K562 (cell line): ENCODE data around the gene ATPAF2. TPM values are rescaled to one million over a fixed set of nuclear protein-coding genes. Genes with fewer than 3 reads are reported as not detected.

Experiments
- AFF1 ChIP-seq, 2 experiments: fragments of 450-650 bp; IDR thresholded peaks; 2 replicates each; pipeline ENCODE4 v1.6.1; 2018; ENCODE audit warnings: mild to moderate bottlenecking in 2 of 2, low read depth in 1 of 2; ENCODE audit not compliant: partially characterized antibody in 2 of 2
- BDP1 ChIP-seq: IDR thresholded peaks from 3 replicates; pipeline ENCODE4 v1.6.1; 2011; ENCODE audit not compliant: insufficient read length, insufficient read depth
- BRD9 ChIP-seq: fragments of 450-650 bp; IDR thresholded peaks from 2 replicates; pipeline ENCODE4 v1.6.1; 2018; ENCODE audit warnings: low read depth; ENCODE audit not compliant: partially characterized antibody
- DEAF1 ChIP-seq: fragments of 450-650 bp; formaldehyde crosslinking; IDR thresholded peaks from 2 replicates; pipeline ENCODE4 v1.4.0; 2020; ENCODE audit warnings: mild to moderate bottlenecking, moderate library complexity
- HLTF ChIP-seq: fragments of 450-650 bp; IDR thresholded peaks from 2 replicates; pipeline ENCODE4 v1.6.1; 2016
- RBM39 ChIP-seq: fragments of 200-400 bp; formaldehyde crosslinking; optimal IDR thresholded peaks from 2 replicates; pipeline ENCODE3; 2018; ENCODE audit warnings: low read depth, low read length
- SMAD1 ChIP-seq: fragments of 150-350 bp; IDR thresholded peaks from 2 replicates; pipeline ENCODE4 v1.6.1; 2014; ENCODE audit warnings: low read length, low read depth; ENCODE audit not compliant: partially characterized antibody
- SMC3 ChIP-seq: conservative IDR thresholded peaks from 2 replicates; pipeline ENCODE4 v1.6.1; 2011; ENCODE audit warnings: low read depth, low read length, improper control_type of control experiment; ENCODE audit not compliant: insufficient read depth
- TBP ChIP-seq: optimal IDR thresholded peaks from 2 replicates; pipeline ENCODE3; 2011; ENCODE audit warnings: low read depth, low read length, improper control_type of control experiment
- TCF3 ChIP-seq: sonication (generic); formaldehyde crosslinking; IDR thresholded peaks from 2 replicates; pipeline ENCODE4 v1.4.0; 2020; ENCODE audit warnings: mild to moderate bottlenecking, missing genetic modification reagents
- TEAD4 ChIP-seq, 2 experiments: sonication (generic) in 1 of 2; formaldehyde crosslinking in 1 of 2; IDR thresholded peaks; 2 replicates each; pipeline versions ENCODE4 v1.6.1 to v1.8.0; 2012 to 2022; ENCODE audit warnings: borderline replicate concordance in 1 of 2, inconsistent platforms in 1 of 2, low read length in 1 of 2, mild to moderate bottlenecking in 1 of 2, missing genetic modification reagents in 1 of 2
- ZBTB11 ChIP-seq, 3 experiments: fragments of 200-800 bp in 1 of 3; fragments of 250-450 bp in 1 of 3; fragments of 450-650 bp in 1 of 3; sonication (Bioruptor Pico) in 1 of 3; sonication (Bioruptor generic) in 1 of 3; formaldehyde crosslinking in 1 of 3; IDR thresholded peaks; 2 replicates each; pipeline versions ENCODE4 v1.6.1 to v1.8.0; 2016 to 2022; ENCODE audit warnings: mild to moderate bottlenecking in 2 of 3, missing genetic modification characterization in 2 of 3, missing compliant biosample characterization in 1 of 3, moderate library complexity in 1 of 3
- ZNF217 ChIP-seq: sonication (generic); formaldehyde crosslinking; IDR thresholded peaks from 2 replicates; pipeline ENCODE4 v1.8.0; 2022; ENCODE audit warnings: mild to moderate bottlenecking, missing genetic modification reagents
- polyA plus RNA-seq, 8 experiments: library from polyadenylated mRNA; depleted of rRNA in 4 of 8; stranded (reverse) in 5 of 8; unstranded in 3 of 8; fragments of >200 nt; fragmentation: Nextera tagmentation in 2 of 8; fragmentation: Illumina TruSeq in 1 of 8; extraction: Ambion mirVana in 2 of 8; extraction: Trizol in 1 of 8; gene quantifications; 2 replicates each; pipeline versions ENCODE4 v1.2.1 to v1.2.3, GENCODE V29; 2011 to 2014; ENCODE audit warnings: inconsistent platforms in 1 of 8, missing spikeins in 1 of 8
- total RNA-seq, 7 experiments: library from RNA; depleted of rRNA in 6 of 7; stranded (reverse); fragments of >200 nt in 6 of 7; fragmentation: Illumina TruSeq in 2 of 7; extraction: Trizol in 2 of 7; gene quantifications; 2 replicates each; pipeline versions ENCODE4 v1.2.1 to v1.2.3, GENCODE V29; 2011 to 2021; ENCODE audit warnings: low replicate concordance in 1 of 7
- TF ChIP-seq, protein P1 (sequence below), 3 experiments: IDR thresholded peaks in 2 of 3; conservative IDR thresholded peaks in 1 of 3; 2 replicates each; pipeline ENCODE4 v1.5.1; 2011 to 2012; ENCODE audit warnings: low read length in 3 of 3, mild to moderate bottlenecking in 3 of 3, control low read depth in 2 of 3, improper control_type of control experiment in 1 of 3, inconsistent platforms in 1 of 3, low read depth in 1 of 3, mixed read lengths in 1 of 3, moderate library complexity in 1 of 3; ENCODE audit not compliant: insufficient read depth in 2 of 3
- TF ChIP-seq, protein P2 (sequence below): fragments of 250-450 bp; sonication (Bioruptor Pico); IDR thresholded peaks from 2 replicates; pipeline ENCODE4 v1.8.0; 2021; ENCODE audit warnings: moderate library complexity, mild to moderate bottlenecking, inconsistent platforms

The ATPAF2 gene
- total and polyA plus RNA-seq, 9 of the 15 experiments (the other 6 are each of a cell fraction or from before 2014, with no cell fraction given): 2.1 to 19.2 (median 11.3) TPM

- TF ChIP-seq, protein P1, sequence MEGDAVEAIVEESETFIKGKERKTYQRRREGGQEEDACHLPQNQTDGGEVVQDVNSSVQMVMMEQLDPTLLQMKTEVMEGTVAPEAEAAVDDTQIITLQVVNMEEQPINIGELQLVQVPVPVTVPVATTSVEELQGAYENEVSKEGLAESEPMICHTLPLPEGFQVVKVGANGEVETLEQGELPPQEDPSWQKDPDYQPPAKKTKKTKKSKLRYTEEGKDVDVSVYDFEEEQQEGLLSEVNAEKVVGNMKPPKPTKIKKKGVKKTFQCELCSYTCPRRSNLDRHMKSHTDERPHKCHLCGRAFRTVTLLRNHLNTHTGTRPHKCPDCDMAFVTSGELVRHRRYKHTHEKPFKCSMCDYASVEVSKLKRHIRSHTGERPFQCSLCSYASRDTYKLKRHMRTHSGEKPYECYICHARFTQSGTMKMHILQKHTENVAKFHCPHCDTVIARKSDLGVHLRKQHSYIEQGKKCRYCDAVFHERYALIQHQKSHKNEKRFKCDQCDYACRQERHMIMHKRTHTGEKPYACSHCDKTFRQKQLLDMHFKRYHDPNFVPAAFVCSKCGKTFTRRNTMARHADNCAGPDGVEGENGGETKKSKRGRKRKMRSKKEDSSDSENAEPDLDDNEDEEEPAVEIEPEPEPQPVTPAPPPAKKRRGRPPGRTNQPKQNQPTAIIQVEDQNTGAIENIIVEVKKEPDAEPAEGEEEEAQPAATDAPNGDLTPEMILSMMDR (IDR thresholded peaks at IDR 0.05 in 2 of 3, conservative IDR thresholded peaks at IDR 0.05 in 1 of 3; ENCODE audit: insufficient read depth in 2 of 3, low read depth in 1 of 3, low read length in 3 of 3): peak; percentile 57 to 82 (median 65)
- TF ChIP-seq BDP1 (no peak), BRD9 (no peak), TEAD4 (IDR thresholded peaks at IDR 0.05; ENCODE audit: low read length) (no peak), TEAD4 (CRISPR knock-in tag; IDR thresholded peaks at IDR 0.05; ENCODE audit: borderline replicate concordance) (no peak), TCF3 (no peak), RBM39 (no peak), TBP (no peak), SMC3 (peak; percentile 53; the same call in 1 of the 2 replicates), AFF1 (IDR thresholded peaks at IDR 0.05; ENCODE audit: low read depth in 1 of 2, partially characterized antibody in 2 of 2) (peak in 1 of 2 experiments; percentile 43), ZBTB11 (CRISPR knock-in tag; IDR thresholded peaks at IDR 0.05) (0 out of 6 replicates have a peak, but pooled peaks of 1 of the 3 experiments have one; percentile 29), ZNF217 (CRISPR knock-in tag) (no peak), SMAD1 (no peak), DEAF1 (CRISPR knock-in tag) (peak; percentile 67), HLTF (no peak)
- TF ChIP-seq, protein P2, sequence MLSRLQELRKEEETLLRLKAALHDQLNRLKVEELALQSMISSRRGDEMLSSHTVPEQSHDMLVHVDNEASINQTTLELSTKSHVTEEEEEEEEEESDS (CRISPR knock-in tag): no peak
Observed at GRCh38 chr17:18033442-18034099, 5.4 kb downstream of the ATPAF2 start (continued).
